SIG-M5 (cell line): ENCODE results near the gene NT5E.

Experiments used
- DNase-seq: peaks from one replicate; lab custom pipeline; 2025; lab: John Stamatoyannopoulos, UW

NT5E gene

DNA sequence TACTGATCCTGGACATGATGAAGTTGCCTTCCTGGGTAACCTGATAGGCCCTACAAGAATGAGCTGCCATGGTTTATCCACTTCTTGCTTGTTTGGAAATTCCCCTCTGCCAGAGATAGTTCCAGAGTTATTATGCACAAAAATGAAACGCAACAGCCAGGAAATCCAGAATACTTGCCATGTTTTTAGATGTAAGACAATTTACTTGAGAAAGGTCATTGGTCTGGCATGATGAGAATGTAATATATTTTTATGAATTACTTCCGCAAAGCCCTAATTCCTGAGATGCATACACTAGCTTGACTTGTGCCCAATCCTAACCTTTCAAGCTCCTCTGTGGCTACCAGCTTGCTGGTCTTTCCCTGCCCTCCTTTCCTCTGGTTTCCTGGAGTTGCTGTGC lies 27.9 kb upstream of the NT5E start:
- DNase-seq: no peak

DNA sequence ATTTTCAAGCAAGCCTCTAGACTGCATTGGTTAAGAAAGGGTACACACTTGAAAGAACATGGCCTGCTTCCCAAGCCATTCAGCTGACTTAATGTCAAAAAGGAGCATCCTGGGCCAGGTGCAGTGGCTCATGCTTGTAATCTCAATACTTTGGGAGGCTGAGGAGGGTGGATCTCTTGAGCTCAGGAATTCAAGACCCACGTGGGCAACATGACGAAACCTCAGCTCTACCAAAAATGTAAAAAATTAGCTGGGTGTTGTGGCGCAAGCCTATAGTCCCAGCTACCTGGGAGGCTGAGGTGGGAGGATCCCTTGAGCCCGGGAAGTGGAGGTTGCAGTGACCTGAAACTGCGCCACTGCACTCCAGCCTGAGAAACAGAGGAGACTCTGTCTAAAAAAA lies 26.9 kb upstream of the NT5E start:
- DNase-seq: no peak

DNA sequence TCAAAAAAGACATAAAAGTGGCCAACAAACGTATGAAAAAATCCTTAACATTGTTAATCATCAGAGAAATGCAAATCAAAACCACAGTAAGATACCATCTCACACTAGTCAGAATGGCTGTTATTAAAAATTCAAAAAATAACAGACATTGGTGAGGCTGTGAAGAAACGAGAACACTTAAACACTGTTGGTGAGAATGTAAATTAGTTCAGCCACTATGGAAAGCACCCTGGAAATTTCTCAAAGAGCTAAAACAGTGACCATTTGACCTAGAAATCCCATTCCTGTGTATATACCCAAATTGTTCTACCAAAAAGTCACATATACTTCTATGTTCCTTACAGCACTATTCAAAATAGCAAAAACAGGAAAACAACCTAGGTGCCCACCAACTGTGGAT lies 24.9 kb upstream of the NT5E start:
- no peak for DNase-seq

DNA sequence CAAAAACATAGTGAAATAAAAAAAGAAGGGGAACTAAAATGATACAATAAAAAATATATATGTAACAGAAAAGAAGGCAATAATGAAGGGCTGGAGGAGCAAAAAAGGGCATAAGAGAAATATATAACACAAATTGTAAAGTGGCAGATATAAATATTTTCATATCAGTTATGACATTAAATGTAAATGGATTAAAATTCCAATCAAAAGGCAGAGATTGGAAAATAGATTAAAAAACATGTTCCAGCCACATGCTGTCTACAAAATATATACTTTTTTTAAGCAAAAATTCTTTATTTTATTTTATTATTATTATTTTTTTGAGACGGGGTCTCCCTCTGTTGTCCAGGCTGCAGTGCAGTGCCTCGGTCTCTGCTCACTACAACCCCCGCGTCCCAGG lies 23.9 kb upstream of the NT5E start:
- DNase-seq: no peak

DNA sequence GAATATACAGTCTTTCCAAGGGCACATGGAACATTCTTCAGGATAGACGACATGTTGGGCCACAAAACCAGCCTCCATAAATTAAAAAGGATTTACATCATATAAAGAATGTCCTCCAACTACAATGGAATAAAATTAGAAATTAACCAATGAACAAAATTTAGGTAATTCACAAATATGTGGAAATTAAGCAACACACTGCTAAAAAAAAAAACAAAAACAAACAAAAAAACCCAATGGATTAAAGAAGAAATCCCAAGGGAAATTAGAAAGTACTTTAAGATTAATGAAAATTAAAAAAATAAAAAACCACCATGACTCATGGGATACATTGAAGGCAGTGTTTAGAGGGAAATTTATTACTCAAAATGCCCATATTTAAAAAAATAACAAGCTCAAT lies 21.4 kb upstream of the NT5E start:
- no peak for DNase-seq

DNA sequence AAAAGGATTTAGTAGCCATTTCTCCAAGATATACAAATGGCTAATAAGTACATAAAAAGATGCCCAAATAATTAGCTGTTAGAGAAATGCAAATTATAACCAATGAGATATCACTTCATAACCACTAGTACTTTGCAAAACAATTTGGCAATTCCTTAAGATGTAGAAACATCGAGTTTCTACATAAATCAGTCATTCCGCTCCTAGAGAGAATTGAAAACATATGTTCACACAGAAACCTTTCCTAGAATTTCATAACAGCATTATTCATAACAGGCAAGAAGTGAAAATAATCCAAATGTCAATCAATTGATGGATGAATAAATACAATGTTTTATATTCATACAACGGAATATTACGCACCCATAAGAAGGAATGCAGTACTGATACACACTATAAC lies 20.5 kb upstream of the NT5E start:
- DNase-seq: no peak

DNA sequence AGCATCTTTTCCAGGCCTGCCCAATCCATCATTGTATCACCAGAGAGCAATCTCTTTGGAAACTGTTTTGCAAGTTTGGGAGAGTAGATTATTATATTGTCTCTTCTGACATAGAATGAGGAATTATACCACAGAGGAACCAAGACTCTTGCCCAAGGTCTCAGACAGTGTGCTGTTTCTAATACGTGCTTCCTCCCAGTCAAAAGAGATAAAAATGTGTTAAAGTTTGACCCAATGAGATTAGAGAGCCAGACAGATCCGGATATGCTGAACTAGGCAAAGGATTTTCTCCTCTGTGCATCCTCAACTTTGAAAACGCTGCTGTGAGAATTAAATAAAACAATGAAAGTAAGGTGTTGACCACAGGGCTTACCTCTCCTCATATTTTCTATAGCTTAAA lies 18.6 kb upstream of the NT5E start:
- DNase-seq: no peak

DNA sequence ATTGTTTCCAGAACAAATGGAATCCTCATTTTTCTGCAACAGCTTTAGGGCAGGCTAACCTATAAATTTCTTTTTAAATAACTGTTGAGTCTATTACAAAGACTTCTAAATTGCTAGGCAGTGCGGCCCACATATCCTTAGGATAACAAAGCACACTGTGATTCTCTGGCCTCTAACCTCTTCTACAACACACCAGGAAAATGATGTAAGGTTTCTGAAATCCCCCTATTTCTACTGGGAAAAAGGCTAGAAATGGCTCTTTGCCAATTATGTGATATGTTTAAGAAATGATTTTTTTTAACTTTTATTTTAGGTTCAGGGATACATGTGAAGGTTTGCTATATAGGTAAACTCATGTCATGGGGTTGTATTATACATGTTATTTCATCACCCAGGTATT lies 17.3 kb upstream of the NT5E start:
- no peak for DNase-seq

DNA sequence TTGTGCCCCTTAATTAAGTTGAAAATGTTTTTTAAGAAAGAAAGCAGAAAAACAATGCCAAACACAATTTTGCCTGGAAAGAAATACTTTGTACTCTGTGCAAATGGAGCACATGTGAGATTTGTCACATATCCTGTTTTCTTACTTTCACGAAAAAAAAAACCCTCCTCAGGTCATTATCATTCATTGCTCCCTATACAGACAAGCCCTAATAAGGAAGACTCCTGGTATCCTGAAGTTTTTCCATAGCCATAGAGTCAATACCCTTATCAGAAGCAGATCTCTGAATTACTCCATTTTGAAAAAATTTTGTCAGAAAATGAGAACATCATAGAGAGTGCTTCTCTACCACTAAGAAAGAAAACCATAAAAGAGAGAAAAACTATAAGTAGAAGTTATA lies 14.0 kb upstream of the NT5E start:
- no peak for DNase-seq

DNA sequence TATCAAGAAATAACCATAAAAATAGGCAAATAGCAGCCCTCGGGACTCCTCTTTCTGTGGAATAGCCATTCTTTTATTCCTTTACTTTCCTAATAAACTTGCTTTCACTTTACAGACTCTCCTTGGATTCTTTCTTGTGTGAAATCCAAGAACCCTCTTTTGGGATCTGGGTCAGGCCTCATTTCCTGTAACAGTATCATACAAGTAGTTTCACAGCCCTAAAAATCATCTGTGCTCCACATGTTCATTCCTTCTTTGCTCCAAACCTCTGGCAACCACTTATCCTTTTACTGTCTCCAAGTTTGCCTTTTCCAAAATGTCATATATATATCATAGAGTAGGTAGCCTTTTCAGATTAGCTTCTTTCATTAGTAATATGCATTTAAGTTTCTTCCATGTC lies 13.5 kb upstream of the NT5E start:
- no peak for DNase-seq

DNA sequence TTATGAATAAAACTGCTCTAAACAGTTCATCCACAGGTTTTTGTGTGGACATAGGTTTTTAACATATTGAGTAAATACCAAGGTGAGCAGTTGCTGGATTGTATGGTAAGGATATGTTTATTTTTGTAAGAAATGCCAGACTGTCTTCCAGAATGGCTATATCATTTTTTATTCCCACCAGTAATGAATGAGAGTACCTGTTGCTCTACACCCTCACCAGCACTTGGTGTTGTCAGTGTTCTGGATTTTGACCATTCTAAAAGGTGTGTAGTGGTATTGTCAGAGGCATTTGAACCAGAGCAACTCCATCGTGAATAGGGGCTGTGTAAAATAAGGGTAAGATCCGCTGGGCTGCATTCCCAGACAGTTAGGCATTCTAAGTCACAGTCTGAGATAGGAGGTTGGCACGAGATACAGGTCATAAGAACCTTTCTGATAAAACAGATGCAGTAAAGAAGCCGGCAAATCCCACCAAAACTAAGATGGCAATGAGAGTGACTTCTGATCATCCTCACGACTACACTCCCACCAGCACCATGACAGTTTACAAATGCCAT lies 12.9 kb upstream of the NT5E start:
- DNase-seq: no peak

DNA sequence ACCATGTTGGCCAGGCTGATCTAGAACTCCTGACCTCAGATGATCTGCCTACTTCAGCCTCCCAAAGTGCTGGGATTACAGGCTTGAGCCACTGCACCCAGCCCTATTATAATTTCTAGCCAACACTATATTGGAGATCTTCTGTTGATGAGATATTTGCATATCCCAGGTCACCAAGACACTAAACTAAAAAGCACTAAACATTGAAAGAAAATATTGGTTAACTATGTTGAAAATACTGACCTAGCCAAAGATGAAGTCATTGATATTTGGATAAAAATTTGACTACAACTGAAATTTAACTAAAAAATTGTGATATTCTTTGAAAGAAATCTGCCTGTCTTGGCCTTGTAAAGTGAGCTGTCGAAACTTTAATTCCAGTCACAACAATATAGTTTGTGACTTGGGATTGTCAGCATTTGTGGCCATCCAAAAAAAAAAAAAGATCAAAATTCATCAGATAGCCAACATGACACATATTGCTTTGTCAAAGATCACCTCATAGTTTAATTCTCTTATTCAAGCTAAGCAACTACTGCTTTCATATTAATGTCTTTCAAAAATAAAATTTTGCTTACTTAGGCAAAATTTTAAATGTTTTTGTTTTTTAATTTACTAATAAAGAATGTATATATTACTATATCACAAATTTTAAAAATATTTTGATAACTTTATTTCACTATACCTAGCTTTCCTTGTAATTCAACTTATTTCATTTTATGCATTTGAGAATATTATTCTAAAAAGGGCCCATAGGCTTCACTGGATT lies 6.3 kb upstream of the NT5E start:
- DNase-seq: no peak

DNA sequence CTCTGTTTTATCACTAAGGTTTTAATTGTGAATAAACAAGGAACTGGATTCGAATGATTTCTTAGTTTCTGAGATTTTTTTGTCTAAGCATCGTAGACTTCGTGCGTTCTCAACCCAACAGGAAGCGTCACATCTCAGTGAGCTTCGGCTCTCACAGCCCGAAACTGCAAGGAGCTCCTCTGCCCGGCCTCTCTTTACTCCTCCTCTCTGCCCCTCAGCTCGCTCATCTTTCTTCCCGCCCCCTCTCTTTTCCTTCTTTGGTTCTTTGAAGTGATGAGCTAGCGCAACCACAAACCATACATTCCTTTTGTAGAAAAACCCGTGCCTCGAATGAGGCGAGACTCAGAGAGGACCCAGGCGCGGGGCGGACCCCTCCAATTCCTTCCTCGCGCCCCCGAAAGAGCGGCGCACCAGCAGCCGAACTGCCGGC lies 480 bp upstream of the NT5E start:
- no peak for DNase-seq

DNA sequence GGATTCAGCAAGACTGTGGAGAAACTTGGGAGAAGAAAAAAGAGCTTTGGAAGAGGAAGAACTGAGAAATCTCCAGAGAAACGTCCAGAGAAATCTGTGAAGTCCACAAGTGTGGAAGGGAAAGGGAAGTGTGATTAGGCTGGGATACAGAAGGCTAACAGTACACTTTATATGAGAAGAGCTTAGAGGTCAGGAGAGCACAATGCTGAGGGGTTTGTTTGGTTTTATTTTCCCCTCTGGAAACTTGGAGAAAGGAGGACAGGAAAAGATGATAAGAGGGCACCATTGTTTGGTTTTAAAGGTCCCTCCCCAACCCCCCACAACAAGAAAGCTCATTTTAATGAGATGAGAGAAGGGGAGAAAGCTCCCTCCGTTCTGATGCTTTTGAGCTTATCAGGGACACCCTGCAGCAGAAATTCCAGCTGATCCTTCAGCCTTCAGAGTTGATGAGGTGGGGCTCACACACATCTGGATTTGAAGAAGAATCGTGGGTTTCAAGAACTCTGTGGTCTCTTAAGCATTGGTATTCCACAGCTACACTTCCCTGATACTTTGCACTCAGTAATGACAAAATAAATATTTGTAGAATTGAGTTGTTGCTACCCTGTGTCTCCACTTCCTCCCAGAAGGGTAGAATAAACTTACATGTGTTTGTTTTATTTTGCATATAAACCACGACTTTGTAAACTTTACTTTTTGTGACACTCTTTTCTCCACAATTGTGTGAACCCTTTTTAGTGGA lies 1.9 kb downstream of the NT5E start:
- DNase-seq: no peak

DNA sequence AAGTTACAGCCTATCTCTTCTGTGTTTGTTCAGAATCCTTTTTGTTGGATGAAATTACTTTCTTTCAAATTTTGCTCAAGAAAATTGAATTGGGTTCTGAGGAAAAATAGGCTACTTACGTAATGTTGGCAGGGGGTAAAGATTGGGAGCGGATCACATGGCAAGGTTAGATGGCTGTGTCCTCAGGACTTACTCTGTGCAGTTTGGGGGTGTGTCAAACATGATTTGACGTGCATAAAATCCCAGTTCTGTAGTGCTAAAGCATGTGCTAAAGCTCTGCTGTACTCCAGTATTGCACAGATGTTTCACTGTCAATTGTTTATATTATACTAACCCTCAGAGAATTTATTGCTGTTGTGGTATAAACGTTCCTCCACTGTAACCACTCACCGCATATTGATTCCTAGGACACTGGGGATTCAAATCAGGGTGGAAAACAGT lies 2.6 kb downstream of the NT5E start:
- DNase-seq: no peak

DNA sequence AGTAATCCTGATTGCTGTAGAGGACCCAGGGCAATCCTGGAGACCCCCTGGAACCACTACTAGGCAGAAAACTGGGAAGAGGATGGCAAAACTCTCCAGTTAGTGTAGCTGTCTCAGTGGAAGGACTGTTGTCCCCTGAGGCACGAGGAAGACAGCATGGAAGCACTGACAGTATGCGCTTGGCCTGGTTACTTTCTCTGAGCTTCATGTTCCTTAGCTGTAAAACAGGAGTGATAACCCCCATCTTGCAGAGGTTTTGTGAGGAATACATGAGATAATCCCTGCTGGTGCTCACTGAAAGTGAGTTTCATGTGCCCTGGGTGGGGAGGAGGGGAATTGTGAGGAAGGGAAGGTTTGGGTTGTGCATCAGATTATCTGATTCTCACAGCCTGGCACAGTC lies 3.2 kb downstream of the NT5E start:
- DNase-seq: no peak

DNA sequence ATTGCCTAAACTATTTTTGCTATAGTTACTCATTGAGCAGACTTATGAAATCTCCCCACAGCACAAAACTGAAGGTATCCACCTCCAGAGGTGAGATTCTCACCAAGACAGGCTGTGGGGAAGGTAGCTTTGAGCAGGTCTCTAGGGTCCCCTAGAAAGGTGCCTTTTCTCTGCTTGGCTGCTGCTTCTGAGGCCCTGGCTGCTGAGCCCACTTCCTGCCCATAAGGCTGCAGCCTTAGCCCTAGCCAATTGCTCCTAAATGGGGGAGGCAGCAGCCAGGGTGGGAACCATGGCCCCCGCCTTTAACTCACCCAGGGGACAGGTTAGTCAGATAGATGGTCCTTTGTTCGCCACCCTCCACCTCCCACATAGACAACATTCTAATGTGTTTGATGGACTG lies 3.6 kb downstream of the NT5E start:
- no peak for DNase-seq

DNA sequence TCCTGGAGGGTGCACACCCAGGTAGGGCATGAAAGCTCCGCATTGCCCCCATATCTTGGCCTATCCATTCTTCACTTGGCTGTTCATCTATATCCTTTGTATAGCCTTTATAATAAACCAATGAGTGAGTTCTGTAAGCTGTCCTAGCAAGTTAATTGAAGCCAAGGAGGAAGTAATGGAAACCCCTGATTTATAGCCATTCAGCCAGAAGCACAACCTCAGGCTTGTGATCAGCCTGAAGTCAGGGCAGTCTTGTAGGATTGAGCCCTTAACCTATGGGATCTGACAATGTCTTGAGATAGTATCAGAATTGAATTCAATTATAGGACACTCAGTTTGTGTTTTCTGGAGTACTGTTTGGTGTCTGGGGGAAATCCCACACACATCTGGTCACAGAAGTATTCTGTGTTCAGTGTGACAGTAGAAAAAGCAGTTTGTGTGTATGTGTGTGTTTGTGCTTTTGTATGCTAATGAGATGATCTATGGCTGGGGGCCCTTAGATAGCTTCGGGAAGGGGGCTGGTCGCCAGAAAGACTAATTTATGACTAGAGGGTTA lies 5.7 kb downstream of the NT5E start:
- DNase-seq: no peak

DNA sequence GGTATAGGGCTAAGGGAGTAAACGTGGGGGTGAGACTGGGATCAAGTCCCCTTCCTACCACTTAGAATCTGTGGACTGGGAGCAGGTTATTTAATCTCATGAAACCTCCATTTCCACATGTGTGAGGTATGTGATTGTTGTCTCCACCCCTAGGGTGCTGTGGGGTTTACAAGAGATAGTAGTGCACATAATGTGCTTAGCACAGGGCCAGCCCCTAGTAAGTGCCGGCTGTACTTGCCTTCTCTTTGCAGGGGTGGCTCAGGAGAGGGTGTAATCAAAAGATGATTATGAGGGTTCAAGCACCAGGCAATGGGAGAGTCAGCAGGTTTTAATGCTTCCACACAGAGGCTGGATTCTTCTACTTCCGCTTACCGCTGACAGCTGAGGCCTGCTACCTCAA lies 6.9 kb downstream of the NT5E start:
- no peak for DNase-seq

DNA sequence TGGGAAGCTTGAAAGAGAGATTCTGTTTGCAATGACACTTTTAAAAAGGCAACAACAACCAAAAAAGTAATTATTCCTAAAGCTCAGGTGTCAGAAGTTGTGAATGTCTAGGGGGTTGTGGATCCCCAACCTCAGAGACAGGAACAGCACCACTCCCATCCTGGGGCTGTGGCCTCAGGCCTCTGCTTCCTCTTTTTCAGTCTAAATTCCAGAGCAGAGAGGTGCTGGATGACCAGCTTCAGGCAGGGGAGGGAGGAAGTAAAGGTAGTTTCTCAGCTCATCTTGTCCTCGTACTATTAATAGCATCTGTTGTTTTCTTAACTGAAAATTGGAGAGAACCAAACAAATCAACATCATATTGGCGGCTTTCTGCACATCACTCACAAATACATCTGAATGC lies 8.3 kb downstream of the NT5E start:
- no peak for DNase-seq

DNA sequence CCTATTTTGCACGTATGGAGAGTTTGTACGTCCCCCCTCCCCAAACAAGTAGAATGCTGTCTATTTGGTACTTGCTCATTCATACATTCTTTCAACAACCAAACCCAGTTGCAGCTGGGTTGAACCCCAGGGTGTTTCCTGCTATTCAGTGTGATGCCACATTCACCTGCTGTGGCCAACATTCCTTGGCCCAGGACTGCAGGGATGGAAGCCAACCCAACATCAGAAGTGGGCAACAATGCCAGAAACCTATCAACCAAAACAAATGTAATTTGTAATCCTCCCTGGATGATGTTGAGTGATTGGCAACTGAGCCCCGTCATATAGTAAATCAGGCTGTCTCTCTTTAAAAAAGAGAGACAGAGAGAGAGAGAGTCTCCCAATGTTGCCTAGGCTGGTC lies 8.9 kb downstream of the NT5E start:
- DNase-seq: no peak

DNA sequence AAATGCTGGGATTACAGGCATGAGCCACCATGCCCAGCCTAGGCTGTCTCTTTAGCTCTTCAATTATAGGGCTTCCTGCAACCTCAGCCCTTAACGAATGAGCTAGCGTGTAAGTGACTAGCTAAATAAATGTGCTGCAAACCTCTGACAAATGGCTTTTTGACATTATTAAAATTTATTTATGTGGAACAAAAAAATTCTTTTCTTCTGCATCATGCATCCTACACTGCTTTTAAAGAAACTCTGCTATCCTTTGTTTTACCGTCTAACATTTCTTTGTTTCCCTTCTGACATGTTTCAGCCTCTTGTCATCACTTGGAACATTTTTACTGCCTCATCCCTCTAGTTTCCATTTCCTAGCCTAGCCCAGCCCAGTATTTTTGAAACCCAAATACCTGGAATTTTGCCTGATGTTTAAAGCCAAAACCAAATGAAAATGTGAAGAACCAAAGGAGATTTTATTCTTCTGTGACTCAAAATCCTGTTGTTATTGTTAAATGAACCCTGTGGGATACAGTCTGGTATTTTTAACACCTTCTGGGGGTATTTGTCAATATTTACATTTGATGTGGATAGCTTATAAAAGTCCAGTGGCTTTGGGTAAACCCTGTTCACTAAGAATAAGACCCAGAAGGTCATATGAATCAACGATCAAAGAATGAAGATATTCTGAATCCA lies 9.5 kb downstream of the NT5E start:
- no peak for DNase-seq
